ENCODE data around the gene UGT2B10. TPM values are rescaled to one million over a fixed set of nuclear protein-coding genes. Genes with fewer than 3 reads are reported as not detected.

Gene UGT2B10
- polyA plus RNA-seq, 3 donors = 0.57 TPM; not detected in 2

GRCh38 chr4:68865760-68866159, 50.0 kb downstream of the UGT2B10 start:
- DNase-seq = no peak

- DNase-seq = no peak
Observed at GRCh38 chr4:68869274-68869773, 53.5 kb downstream of the UGT2B10 start.

GRCh38 chr4:68871809-68872642, 56.2 kb downstream of the UGT2B10 start:
- no peak for DNase-seq

- no peak for DNase-seq
Observed at GRCh38 chr4:68872643-68873502, 57.1 kb downstream of the UGT2B10 start.

- DNase-seq = no peak
Observed at GRCh38 chr4:68874507-68874906, 58.7 kb downstream of the UGT2B10 start.

GRCh38 chr4:68877555-68877954, 61.8 kb downstream of the UGT2B10 start:
- DNase-seq = no peak

GRCh38 chr4:68878048-68878447, 62.3 kb downstream of the UGT2B10 start:
- DNase-seq = no peak

Other genes starting within 250 kb of the UGT2B10 start
- not detected for gene UGT2B17, start 239.7 kb upstream of the UGT2B10 start, polyA plus RNA-seq (ENCODE audit: insufficient read length in 3 of 3)
- under 1 TPM in 1 of 3 donors, not detected in 2; 0.07 TPM for gene UGT2B15, start 145.3 kb upstream of the UGT2B10 start, polyA plus RNA-seq (ENCODE audit: insufficient read length in 3 of 3)
- 100 to 1,000 TPM in 2 of 3 donors, 10 to 100 TPM in 1; 53.2 to 115 (median 110) TPM for gene UGT2A3, start 135.8 kb downstream of the UGT2B10 start, polyA plus RNA-seq (ENCODE audit: insufficient read length in 3 of 3)

Data from renal pelvis (tissue), 4 donors.